Gastrocnemius medialis (tissue), 4 donors: Measurements from ENCODE around the gene KDM6A. TPM values are rescaled to one million over a fixed set of nuclear protein-coding genes. Genes with fewer than 3 reads are reported as not detected.

ENCODE experiments used
- ATAC-seq, 2 donors: fragments of 150-250 bp; one replicate each; pipeline ENCODE4 v1.9.1; 2016
- DNase-seq, 2 donors: peaks; one replicate each; pipeline ENCODE4 v3.0.0-alpha.2; 2019
- H3K27ac ChIP-seq, 4 donors: fragments of 200-600 bp; sonication (generic); 1 replicate in 1 of 4; 2 replicates in 3 of 4; pipeline ENCODE4 v1.5.1; 2016 to 2018; ENCODE audit warnings: mild to moderate bottlenecking in 2 of 4, moderate library complexity in 1 of 4
- H3K27me3 ChIP-seq, 3 donors: fragments of 200-600 bp; sonication (generic) in 2 of 3; 1 replicate in 1 of 3; 2 replicates in 2 of 3; pipeline versions ENCODE4 v1.5.1 to v1.6.0; 2016 to 2019; ENCODE audit warnings: mild to moderate bottlenecking in 1 of 3, moderate library complexity in 1 of 3
- H3K36me3 ChIP-seq, 2 donors: fragments of 200-600 bp; sonication (generic) in 1 of 2; one replicate each; pipeline ENCODE4 v1.5.1; 2017 to 2018
- H3K4me1 ChIP-seq, 2 donors: fragments of 200-600 bp; sonication (generic) in 1 of 2; one replicate each; pipeline ENCODE4 v1.5.1; 2016 to 2017; ENCODE audit warnings: mild to moderate bottlenecking in 2 of 2
- H3K4me3 ChIP-seq, 4 donors: fragments of 200-600 bp; sonication (generic) in 3 of 4; 1 replicate in 1 of 4; 2 replicates in 3 of 4; pipeline ENCODE4 v1.5.1; 2016 to 2019; ENCODE audit warnings: mild to moderate bottlenecking in 2 of 4
- H3K9me3 ChIP-seq, 3 donors: fragments of 200-600 bp; sonication (generic) in 2 of 3; 1 replicate in 1 of 3; 2 replicates in 2 of 3; pipeline ENCODE4 v1.5.1; 2016 to 2019
- CTCF ChIP-seq, 5 experiments: fragments of 450-650 bp in 3 of 5; fragments of 200-600 bp in 2 of 5; sonication (generic) in 2 of 5; IDR thresholded peaks in 4 of 5; conservative IDR thresholded peaks in 1 of 5; 1 replicate in 4 of 5; 2 replicates in 1 of 5; pipeline ENCODE4 v1.5.1; 2016 to 2019; ENCODE audit warnings: antibody characterized with exemption in 5 of 5, mild to moderate bottlenecking in 3 of 5, moderate library complexity in 3 of 5
- POLR2A ChIP-seq, 2 donors: fragments of 450-650 bp; IDR thresholded peaks; one replicate each; pipeline ENCODE4 v1.6.1; 2017; ENCODE audit warnings: antibody characterized with exemption in 2 of 2, mild to moderate bottlenecking in 2 of 2, moderate library complexity in 2 of 2
- in situ Hi-C, 4 donors: fragments of 200-750 bp; cut with MboI; loops; one replicate each; pipeline versions ENCODE4 v1.15.0 to v1.8.0; 2017; ENCODE audit warnings: low sequenced_read_pairs in 4 of 4
- intact Hi-C: fragments of 100-400 bp; cut with DNase I; formaldehyde crosslinking; loops from one replicate; pipeline ENCODE4 v1.15.1; 2023; ENCODE audit warnings: low total_unique reads
- total RNA-seq, 4 donors: library from RNA; depleted of rRNA; stranded (reverse); fragments of >200 nt; gene quantifications; one replicate each; pipeline versions ENCODE4 v1.1.0 to v1.2.3, GENCODE V29; 2016

Gene KDM6A
- total RNA-seq, 4 donors from 2014 or later: 14.3 to 29.2 (median 20.1) TPM

GRCh38 chrX:44899946-44900345, 27.0 kb downstream of the KDM6A start:
- intact Hi-C loops (no loop called here), in situ Hi-C loops (loop anchor here in 1 of 4 donors (25.0 kb wide), 1 partner anchor 162 kb away; no protein-coding TSS in a partner anchor)
- no peak for DNase-seq
- no peaks in the 10 kb centered on the region for H3K36me3 ChIP-seq
- H3K4me3 ChIP-seq: no peak overlapping the region
- ATAC-seq: no peak
- no peaks in the 10 kb centered on the region for H3K27me3 ChIP-seq
- H3K27ac ChIP-seq: no peak overlapping the region
- no peaks in the 10 kb centered on the region for H3K9me3 ChIP-seq
- TF ChIP-seq CTCF (IDR thresholded peaks at IDR 0.05 in 4 of 5, conservative IDR thresholded peaks at IDR 0.05 in 1 of 5) (no peak), POLR2A (IDR thresholded peaks at IDR 0.05) (no peak)
- H3K4me1 ChIP-seq: peaks cover 9 to 42% of the 10 kb centered on the region in 2 donors

DNA sequence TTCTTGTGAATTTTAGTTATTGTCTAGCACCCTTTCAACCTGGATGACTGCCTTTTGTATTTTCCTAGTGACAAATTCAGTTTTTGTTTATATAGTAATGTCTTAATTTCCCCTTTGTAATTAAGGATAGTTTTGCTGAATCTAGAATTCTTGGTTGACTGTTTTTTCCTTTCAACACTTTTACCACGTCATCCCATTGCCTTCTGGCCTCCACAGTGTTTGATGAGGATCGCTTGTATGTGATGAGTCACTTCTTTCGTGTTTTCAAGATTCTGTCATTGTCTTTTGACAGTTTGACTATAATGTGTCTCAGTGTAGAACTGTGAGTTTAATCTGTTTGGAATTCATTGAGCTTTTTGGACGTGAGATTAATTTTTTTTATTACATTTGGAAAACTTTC, 30.1 kb downstream of the KDM6A start:
- DNase-seq (no peak), ATAC-seq (no peak)
- in situ Hi-C loops: no loop called here
- H3K9me3 ChIP-seq: no peaks in the 10 kb centered on the region
- no peaks in the 10 kb centered on the region for H3K27me3 ChIP-seq
- H3K36me3 ChIP-seq: no peaks in the 10 kb centered on the region
- H3K4me3 ChIP-seq: no peak overlapping the region
- intact Hi-C loops: no loop called here
- H3K4me1 ChIP-seq: peaks cover 20 to 58% of the 10 kb centered on the region in 2 donors
- H3K27ac ChIP-seq: no peak overlapping the region
- TF ChIP-seq CTCF (IDR thresholded peaks at IDR 0.05 in 4 of 5, conservative IDR thresholded peaks at IDR 0.05 in 1 of 5): no peak
- no peak for TF ChIP-seq POLR2A (IDR thresholded peaks at IDR 0.05)

GRCh38 chrX:44903830-44904530, 31.0 kb downstream of the KDM6A start:
- Histone ChIP-seq H3K4me3 (no peak overlapping the region), H3K9me3 (no peaks in the 10 kb centered on the region), H3K4me1 (peaks cover 24 to 60% of the 10 kb centered on the region in 2 donors), H3K27ac (no peak overlapping the region), H3K36me3 (no peaks in the 10 kb centered on the region), H3K27me3 (no peaks in the 10 kb centered on the region)
- in situ Hi-C loops: no loop called here
- TF ChIP-seq POLR2A (IDR thresholded peaks at IDR 0.05) (no peak), CTCF (IDR thresholded peaks at IDR 0.05 in 4 of 5, conservative IDR thresholded peaks at IDR 0.05 in 1 of 5) (no peak)
- no peak for DNase-seq
- ATAC-seq: no peak
- intact Hi-C loops: no loop called here

- TF ChIP-seq CTCF (IDR thresholded peaks at IDR 0.05 in 4 of 5, conservative IDR thresholded peaks at IDR 0.05 in 1 of 5): no peak
- no peak for TF ChIP-seq POLR2A (IDR thresholded peaks at IDR 0.05)
- H3K4me3 ChIP-seq: no peak overlapping the region
- in situ Hi-C loops: no loop called here
- intact Hi-C loops: no loop called here
- no peak overlapping the region for H3K27ac ChIP-seq
- ATAC-seq: no peak
- H3K27me3 ChIP-seq: no peaks in the 10 kb centered on the region
- no peaks in the 10 kb centered on the region for H3K36me3 ChIP-seq
- peaks cover 24 to 58% of the 10 kb centered on the region in 2 donors for H3K4me1 ChIP-seq
- no peaks in the 10 kb centered on the region for H3K9me3 ChIP-seq
- no peak for DNase-seq
These were observed 31.6 kb downstream of the KDM6A start for GRCh38 chrX:44904542-44905115.
